Measurements from ENCODE around the gene TTC39C.
"Not testable (repeated sequence)": the region's sequence is repeated elsewhere in the genome, so short reads cannot be mapped to it uniquely, and the experiment has no call there.

The TTC39C gene

GRCh38 chr18:24065906-24066305 is 51.4 kb downstream of the TTC39C start:
- TF ChIP-seq CTCF (IDR thresholded peaks at IDR 0.05; ENCODE audit: borderline replicate concordance, control extremely low read depth, extremely low read depth, insufficient read depth, missing control alignments), result no peak
- no peak for DNase-seq (ENCODE audit: low spot score)
- in situ Hi-C loops (cut with MboI; ENCODE audit: low sequenced_read_pairs, unreplicated experiment), result no loop called here

GRCh38 chr18:24068945-24069693 is 54.6 kb downstream of the TTC39C start:
- no peak for TF ChIP-seq CTCF (IDR thresholded peaks at IDR 0.05; ENCODE audit: borderline replicate concordance, control extremely low read depth, extremely low read depth, insufficient read depth, missing control alignments)
- DNase-seq (ENCODE audit: low spot score), result no peak
- in situ Hi-C loops (cut with MboI; ENCODE audit: low sequenced_read_pairs, unreplicated experiment), result no loop called here

GRCh38 chr18:24071029-24071428 is 56.5 kb downstream of the TTC39C start:
- in situ Hi-C loops (cut with MboI; ENCODE audit: low sequenced_read_pairs, unreplicated experiment), result no loop called here
- TF ChIP-seq CTCF (IDR thresholded peaks at IDR 0.05; ENCODE audit: borderline replicate concordance, control extremely low read depth, extremely low read depth, insufficient read depth, missing control alignments), result no peak
- DNase-seq (ENCODE audit: low spot score), result no peak

- no peak for TF ChIP-seq CTCF (IDR thresholded peaks at IDR 0.05; ENCODE audit: borderline replicate concordance, control extremely low read depth, extremely low read depth, insufficient read depth, missing control alignments)
- in situ Hi-C loops (cut with MboI; ENCODE audit: low sequenced_read_pairs, unreplicated experiment), result no loop called here
- no peak for DNase-seq (ENCODE audit: low spot score)
These were observed 57.2 kb downstream of the TTC39C start for GRCh38 chr18:24071779-24072178.

GRCh38 chr18:24072743-24073142 is 58.2 kb downstream of the TTC39C start:
- in situ Hi-C loops (cut with MboI; ENCODE audit: low sequenced_read_pairs, unreplicated experiment), result no loop called here
- no peak for DNase-seq (ENCODE audit: low spot score)
- no peak for TF ChIP-seq CTCF (IDR thresholded peaks at IDR 0.05; ENCODE audit: borderline replicate concordance, control extremely low read depth, extremely low read depth, insufficient read depth, missing control alignments)

- in situ Hi-C loops (cut with MboI; ENCODE audit: low sequenced_read_pairs, unreplicated experiment), result no loop called here
- TF ChIP-seq CTCF (IDR thresholded peaks at IDR 0.05; ENCODE audit: borderline replicate concordance, control extremely low read depth, extremely low read depth, insufficient read depth, missing control alignments), result no peak
These were observed 59.2 kb downstream of the TTC39C start for GRCh38 chr18:24073791-24074190.

GRCh38 chr18:24074757-24075156 is 60.2 kb downstream of the TTC39C start:
- in situ Hi-C loops (cut with MboI; ENCODE audit: low sequenced_read_pairs, unreplicated experiment), result loop anchor here (25.0 kb wide), 1 partner anchor 113 kb away; no protein-coding TSS in a partner anchor
- DNase-seq (ENCODE audit: low spot score), result not testable (repeated sequence)

More at GRCh38 chr18:24073791-24074190, 59.2 kb downstream of the TTC39C start:
- no peak for DNase-seq (ENCODE audit: low spot score)
